Ishikawa (cell line): ENCODE data around the gene FBXO7.

ENCODE experiments used
- CREB1 ChIP-seq: IDR thresholded peaks from 2 replicates; pipeline ENCODE4 v1.6.1; 2012; ENCODE audit warnings: low read depth
- EP300 ChIP-seq: IDR thresholded peaks from 2 replicates; pipeline ENCODE4 v1.6.1; 2012; ENCODE audit warnings: borderline replicate concordance
- NFIC ChIP-seq: IDR thresholded peaks from 2 replicates; pipeline ENCODE4 v1.6.1; 2012
- RAD21 ChIP-seq: IDR thresholded peaks from 2 replicates; pipeline ENCODE4 v1.6.1; 2012; ENCODE audit warnings: low read depth
- TAF1 ChIP-seq: IDR thresholded peaks from 2 replicates; pipeline ENCODE4 v1.6.1; 2012; ENCODE audit warnings: low read depth, mild to moderate bottlenecking
- TEAD4 ChIP-seq: IDR thresholded peaks from 2 replicates; pipeline ENCODE4 v1.6.1; 2012
- YY1 ChIP-seq: IDR thresholded peaks from 2 replicates; pipeline ENCODE4 v1.6.1; 2012; ENCODE audit warnings: low read depth
- TF ChIP-seq, protein P1 (sequence below): IDR thresholded peaks from 2 replicates; pipeline ENCODE4 v1.6.1; 2012
- TF ChIP-seq, protein P2 (sequence below): IDR thresholded peaks from 2 replicates; pipeline ENCODE4 v1.6.1; 2012

DNA sequence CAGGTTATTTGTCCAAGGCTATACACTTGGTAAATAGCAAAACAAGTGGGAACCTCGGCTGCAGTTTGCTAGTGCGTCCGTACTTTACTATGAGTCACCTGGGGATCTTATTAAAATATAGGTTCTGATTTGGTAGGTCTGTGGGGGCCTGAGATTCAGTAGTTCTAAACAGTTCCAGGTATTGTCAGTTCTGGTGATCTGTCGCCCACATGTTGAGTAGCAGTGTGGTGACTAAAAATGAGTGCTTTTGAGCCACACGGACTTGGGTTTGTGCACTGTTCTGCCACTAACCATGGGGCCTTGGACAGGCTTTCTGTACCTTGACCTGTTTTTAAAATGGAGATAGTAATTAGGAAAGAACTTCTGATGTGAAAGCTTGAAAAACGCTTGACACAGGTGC, 15.7 kb downstream of the FBXO7 start:
- TF ChIP-seq, protein P1, sequence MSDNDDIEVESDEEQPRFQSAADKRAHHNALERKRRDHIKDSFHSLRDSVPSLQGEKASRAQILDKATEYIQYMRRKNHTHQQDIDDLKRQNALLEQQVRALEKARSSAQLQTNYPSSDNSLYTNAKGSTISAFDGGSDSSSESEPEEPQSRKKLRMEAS, result no peak
- TF ChIP-seq, protein P2, sequence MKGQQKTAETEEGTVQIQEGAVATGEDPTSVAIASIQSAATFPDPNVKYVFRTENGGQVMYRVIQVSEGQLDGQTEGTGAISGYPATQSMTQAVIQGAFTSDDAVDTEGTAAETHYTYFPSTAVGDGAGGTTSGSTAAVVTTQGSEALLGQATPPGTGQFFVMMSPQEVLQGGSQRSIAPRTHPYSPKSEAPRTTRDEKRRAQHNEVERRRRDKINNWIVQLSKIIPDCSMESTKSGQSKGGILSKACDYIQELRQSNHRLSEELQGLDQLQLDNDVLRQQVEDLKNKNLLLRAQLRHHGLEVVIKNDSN, result no peak
- no peak for TF ChIP-seq RAD21
- no peak for TF ChIP-seq TEAD4
- no peak for TF ChIP-seq EP300
- TF ChIP-seq YY1, result no peak
- no peak for TF ChIP-seq NFIC
- TF ChIP-seq TAF1, result no peak
- no peak for TF ChIP-seq CREB1
